Common myeloid progenitor, CD34-positive (primary cell): ENCODE results near the gene GRXCR2.

ENCODE experiments used
- CTCF ChIA-PET: fragments of 350-600 bp; sonication (Branson Sonifier 250); formaldehyde crosslinking; loops from one replicate; lab custom pipeline; 2021; ENCODE audit warnings: antibody characterized with exemption; lab: Charles Lee
- POLR2A ChIA-PET: fragments of 350-600 bp; sonication (Branson Sonifier 250); formaldehyde crosslinking; loops from one replicate; lab custom pipeline; 2021; ENCODE audit warnings: antibody characterized with exemption; lab: Charles Lee
- DNase-seq, 3 donors: peaks; one replicate each; pipeline versions ENCODE4 v3.0.0 to v3.0.0-alpha.2; 2013
- H3K27ac ChIP-seq, 2 experiments: 1 replicate in 1 of 2; 2 replicates in 1 of 2; pipeline ENCODE4 v1.7.0; 2013; ENCODE audit warnings: inconsistent platforms in 2 of 2, low read length in 2 of 2, mild to moderate bottlenecking in 2 of 2, low read depth in 1 of 2, moderate library complexity in 1 of 2; ENCODE audit not compliant: severe bottlenecking in 2 of 2, insufficient read depth in 1 of 2, poor library complexity in 1 of 2
- H3K27me3 ChIP-seq, 5 experiments: replicated peaks in 2 of 5; 1 replicate in 3 of 5; 2 replicates in 2 of 5; pipeline versions ENCODE4 v1.6.1 to v1.7.0; 2013; ENCODE audit warnings: low read length in 4 of 5, mild to moderate bottlenecking in 2 of 5, moderate library complexity in 2 of 5, inconsistent platforms in 1 of 5; ENCODE audit not compliant: insufficient read depth in 5 of 5, control insufficient read depth in 4 of 5
- H3K36me3 ChIP-seq, 4 experiments: 1 replicate in 2 of 4; 2 replicates in 2 of 4; pipeline versions ENCODE4 v1.6.1 to v1.7.0; 2013; ENCODE audit warnings: low read length in 3 of 4, control low read depth in 1 of 4, mild to moderate bottlenecking in 1 of 4; ENCODE audit not compliant: control insufficient read depth in 4 of 4, insufficient read depth in 4 of 4
- H3K4me1 ChIP-seq, 4 experiments: 1 replicate in 3 of 4; 2 replicates in 1 of 4; pipeline versions ENCODE4 v1.6.1 to v1.7.1; 2013; ENCODE audit warnings: low read length in 3 of 4, mild to moderate bottlenecking in 3 of 4, control low read depth in 1 of 4, inconsistent platforms in 1 of 4, moderate library complexity in 1 of 4; ENCODE audit not compliant: control insufficient read depth in 4 of 4, insufficient read depth in 4 of 4; ENCODE audit errors: control extremely low read depth in 1 of 4
- H3K4me3 ChIP-seq, 7 experiments: 1 replicate in 4 of 7; 2 replicates in 3 of 7; pipeline versions ENCODE4 v1.5.1 to v1.7.0; 2013; ENCODE audit warnings: mild to moderate bottlenecking in 7 of 7, low read length in 6 of 7, moderate library complexity in 6 of 7, inconsistent platforms in 2 of 7, low read depth in 2 of 7, control low read depth in 1 of 7; ENCODE audit not compliant: insufficient read depth in 4 of 7, control insufficient read depth in 1 of 7; ENCODE audit errors: extremely low read depth in 1 of 7
- H3K9me3 ChIP-seq, 5 experiments: 1 replicate in 4 of 5; 2 replicates in 1 of 5; pipeline versions ENCODE4 v1.6.1 to v1.7.1; 2013; ENCODE audit warnings: low read length in 4 of 5, mild to moderate bottlenecking in 2 of 5, inconsistent platforms in 1 of 5, low read depth in 1 of 5, moderate library complexity in 1 of 5; ENCODE audit not compliant: control insufficient read depth in 4 of 5, insufficient read depth in 2 of 5; ENCODE audit errors: control extremely low read depth in 1 of 5
- WGBS: methylation state at CpG from one replicate; pipeline ENCODE4 v1.1.5; 2013; ENCODE audit not compliant: insufficient coverage; 5-methylcytosine and 5-hydroxymethylcytosine counted together

GRXCR2 gene

GRCh38 chr5:145915970-145916638 is 43.3 kb upstream of the GRXCR2 start:
- CTCF ChIA-PET: interaction anchor here (0.6 to 0.9 kb wide), 2 partner anchors 67 to 155 kb away, joined by 3 to 4 read pairs; no protein-coding TSS in a partner anchor

GRCh38 chr5:145913701-145914100 is 40.9 kb upstream of the GRXCR2 start:
- H3K4me3 ChIP-seq: no peak overlapping the region
- no peak overlapping the region for H3K27ac ChIP-seq
- POLR2A ChIA-PET: no interaction called here
- DNase-seq: no peak
- CTCF ChIA-PET: interaction anchor here (1.0 kb wide), 1 partner anchor 137 kb away, joined by 3 read pairs; no protein-coding TSS in a partner anchor
- WGBS: 100% methylated on average over 3 of the region's 7 CpGs
- H3K4me1 ChIP-seq: no peaks in the 10 kb centered on the region
- H3K27me3 ChIP-seq: peaks cover 0 to 2% (median 0%) of the 10 kb centered on the region in 5 experiments
- H3K9me3 ChIP-seq: no peaks in the 10 kb centered on the region
- no peaks in the 10 kb centered on the region for H3K36me3 ChIP-seq

More at GRCh38 chr5:145915970-145916638, 43.3 kb upstream of the GRXCR2 start:
- 95% methylated on average over 6 of the region's 7 CpGs for WGBS
- Histone ChIP-seq H3K9me3 (peaks cover 0 to 3% (median 0%) of the 10 kb centered on the region in 5 experiments), H3K27me3 (peaks cover 0 to 2% (median 0%) of the 10 kb centered on the region in 5 experiments), H3K4me3 (no peak overlapping the region), H3K27ac (no peak overlapping the region), H3K4me1 (no peaks in the 10 kb centered on the region), H3K36me3 (no peaks in the 10 kb centered on the region)
- no peak for DNase-seq
- POLR2A ChIA-PET: no interaction called here

- ChIA-PET CTCF (no interaction called here), POLR2A (no interaction called here)
- 93% methylated on average over 4 of the region's 5 CpGs for WGBS
- no peaks in the 10 kb centered on the region for H3K9me3 ChIP-seq
- peaks cover 0 to 2% (median 0%) of the 10 kb centered on the region in 5 experiments for H3K27me3 ChIP-seq
- DNase-seq: no peak
- H3K27ac ChIP-seq: no peak overlapping the region
- no peaks in the 10 kb centered on the region for H3K36me3 ChIP-seq
- H3K4me3 ChIP-seq: no peak overlapping the region
- H3K4me1 ChIP-seq: no peaks in the 10 kb centered on the region
Measured at GRCh38 chr5:145912594-145912993, 39.8 kb upstream of the GRXCR2 start.

GRCh38 chr5:145912019-145912418 is 39.2 kb upstream of the GRXCR2 start:
- no peaks in the 10 kb centered on the region for H3K27me3 ChIP-seq
- ChIA-PET CTCF (interaction anchor here (0.8 kb wide), 1 partner anchor 34 kb away, joined by 3 read pairs; no protein-coding TSS in a partner anchor), POLR2A (no interaction called here)
- WGBS: 100% methylated on average over 2 of the region's 3 CpGs
- no peak overlapping the region for H3K27ac ChIP-seq
- H3K4me3 ChIP-seq: no peak overlapping the region
- H3K9me3 ChIP-seq: no peaks in the 10 kb centered on the region
- no peaks in the 10 kb centered on the region for H3K36me3 ChIP-seq
- H3K4me1 ChIP-seq: no peaks in the 10 kb centered on the region
- no peak for DNase-seq

GRCh38 chr5:145911164-145911563 is 38.4 kb upstream of the GRXCR2 start:
- Histone ChIP-seq H3K9me3 (no peaks in the 10 kb centered on the region), H3K27me3 (no peaks in the 10 kb centered on the region), H3K27ac (no peak overlapping the region), H3K4me3 (no peak overlapping the region), H3K4me1 (no peaks in the 10 kb centered on the region), H3K36me3 (no peaks in the 10 kb centered on the region)
- POLR2A ChIA-PET: no interaction called here
- no peak for DNase-seq
- WGBS: 96% methylated on average over 5 of the region's 6 CpGs
- CTCF ChIA-PET: no interaction called here

GRCh38 chr5:145908206-145908960 is 35.6 kb upstream of the GRXCR2 start:
- Histone ChIP-seq H3K27ac (no peak overlapping the region), H3K27me3 (no peaks in the 10 kb centered on the region), H3K4me3 (no peak overlapping the region), H3K36me3 (no peaks in the 10 kb centered on the region), H3K9me3 (no peaks in the 10 kb centered on the region), H3K4me1 (no peaks in the 10 kb centered on the region)
- DNase-seq: no peak
- CTCF ChIA-PET: interaction anchor here (0.9 to 1.6 kb wide), 7 partner anchors 13 to 221 kb away, joined by 3 to 5 read pairs (median 3); no protein-coding TSS in a partner anchor
- 100% methylated on average over 1 of the region's 3 CpGs for WGBS
- POLR2A ChIA-PET: interaction anchor here (1.0 kb wide), 1 partner anchor 43 kb away, joined by 3 read pairs; no protein-coding TSS in a partner anchor

GRCh38 chr5:145906401-145906800 is 33.6 kb upstream of the GRXCR2 start:
- Histone ChIP-seq H3K4me3 (no peak overlapping the region), H3K9me3 (no peaks in the 10 kb centered on the region), H3K27me3 (no peaks in the 10 kb centered on the region), H3K36me3 (no peaks in the 10 kb centered on the region), H3K27ac (no peak overlapping the region), H3K4me1 (no peaks in the 10 kb centered on the region)
- POLR2A ChIA-PET: no interaction called here
- no CpG with 5 or more reads among the region's 1 CpG for WGBS
- CTCF ChIA-PET: no interaction called here
- no peak for DNase-seq
